Stimulated activated CD4-positive, alpha-beta T cell treated with anti-CD3 and anti-CD28 coated beads, Interleukin-15, amount 100 ng/mL, for 1 hour (primary cell): ENCODE measurements around the gene PIGK.
"Not testable (repeated sequence)": the region's sequence is repeated elsewhere in the genome, so short reads cannot be mapped to it uniquely, and the experiment has no call there.

Source experiments
- DNase-seq, 2 donors: peaks; one replicate each; pipeline ENCODE4 v3.0.0-alpha.2; 2020; ENCODE audit warnings: low read depth in 1 of 2, low spot score in 1 of 2

PIGK gene

DNA sequence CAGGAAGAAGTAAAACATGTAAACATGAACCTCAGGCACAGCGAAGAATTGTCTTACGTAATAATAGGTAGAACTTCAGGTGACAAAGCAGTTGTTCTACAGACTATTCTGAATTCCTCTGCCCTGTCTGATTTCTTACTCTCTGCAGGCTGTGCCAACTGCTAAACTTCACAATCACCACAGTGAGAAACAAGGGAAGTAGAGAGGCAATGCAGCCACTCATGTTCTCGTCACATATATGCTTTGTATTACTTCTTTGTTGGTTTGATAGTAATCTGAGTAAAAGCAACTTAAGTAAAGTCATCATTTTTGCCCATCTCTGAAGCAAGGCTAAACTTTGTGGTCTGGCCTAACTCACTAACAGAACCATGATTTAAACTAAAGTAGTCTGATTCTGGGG is 21.9 kb downstream of the PIGK start:
- no peak for DNase-seq

DNA sequence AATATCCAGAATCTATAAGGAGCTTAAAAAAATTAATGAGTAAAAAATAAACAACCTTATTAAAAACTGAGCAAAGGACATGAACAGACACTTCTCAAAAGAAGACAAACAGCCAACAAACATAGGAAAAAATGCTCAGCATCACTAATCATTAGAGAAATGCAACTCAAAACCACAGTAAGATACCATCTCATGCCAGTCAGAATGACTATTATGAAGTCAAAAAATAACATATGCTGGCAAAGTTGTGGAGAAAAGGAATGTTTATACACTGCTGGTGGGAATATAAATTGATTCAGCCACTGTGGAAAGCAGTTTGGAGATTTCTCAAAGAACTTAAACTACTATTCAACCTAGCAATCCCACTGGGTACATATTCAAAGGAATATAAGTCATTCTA is 25.3 kb downstream of the PIGK start:
- no peak for DNase-seq

DNA sequence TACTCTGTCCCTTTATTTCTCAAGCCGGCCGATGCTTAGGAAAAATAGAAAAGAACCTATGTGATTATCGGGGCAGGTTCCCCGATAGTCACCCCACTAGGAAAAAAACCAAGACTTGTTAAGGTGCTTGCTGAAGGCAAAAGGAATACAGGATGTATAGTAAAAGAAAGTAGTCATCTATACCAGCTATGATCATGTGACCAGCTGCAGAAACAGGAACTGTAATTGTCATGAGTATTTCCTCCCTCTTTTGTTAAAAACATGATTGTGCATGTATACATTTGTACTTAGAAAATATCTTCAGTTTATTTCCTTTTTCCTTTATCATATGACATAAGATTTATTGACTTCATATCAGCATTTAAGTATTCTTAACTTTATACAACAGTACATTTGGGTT is 30.5 kb downstream of the PIGK start:
- no peak for DNase-seq

DNA sequence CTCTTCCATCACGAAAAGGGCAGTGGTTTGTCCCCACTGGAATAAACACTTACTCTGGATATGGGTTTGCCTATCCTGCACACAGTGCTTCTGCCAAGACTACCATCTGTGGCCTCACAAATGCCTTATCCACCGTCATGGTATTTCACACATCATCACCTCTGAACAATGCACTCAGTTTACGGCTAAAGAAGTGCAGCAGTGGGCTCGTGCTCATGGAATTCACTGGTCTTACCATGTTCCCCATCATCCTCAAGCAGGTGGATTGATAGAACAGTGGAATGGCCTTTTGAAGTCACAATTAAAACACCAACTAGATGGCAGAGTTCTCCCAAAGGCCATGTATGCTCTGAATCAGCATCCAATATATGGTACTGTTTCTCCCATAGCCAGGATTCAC is 32.3 kb downstream of the PIGK start:
- DNase-seq, result not testable (repeated sequence)

DNA sequence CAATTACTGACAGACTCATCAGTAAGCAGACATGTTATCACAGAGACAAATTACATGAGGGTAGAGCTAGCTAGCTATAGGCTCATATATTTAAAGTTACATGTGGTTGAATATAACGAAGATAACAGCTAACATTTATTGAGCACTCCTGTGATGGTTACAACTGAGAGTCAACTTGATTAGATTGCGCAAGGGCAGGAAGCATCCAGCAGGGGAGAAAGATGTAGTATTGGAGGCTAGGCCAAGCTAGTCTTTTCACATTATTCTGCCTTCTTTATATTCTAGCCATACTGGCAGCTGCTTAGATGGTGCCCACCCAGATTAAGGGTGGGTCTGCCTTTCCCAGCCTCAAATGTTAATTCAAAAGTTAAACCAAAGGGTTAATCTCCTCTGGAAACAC is 37.1 kb downstream of the PIGK start:
- no peak for DNase-seq

DNA sequence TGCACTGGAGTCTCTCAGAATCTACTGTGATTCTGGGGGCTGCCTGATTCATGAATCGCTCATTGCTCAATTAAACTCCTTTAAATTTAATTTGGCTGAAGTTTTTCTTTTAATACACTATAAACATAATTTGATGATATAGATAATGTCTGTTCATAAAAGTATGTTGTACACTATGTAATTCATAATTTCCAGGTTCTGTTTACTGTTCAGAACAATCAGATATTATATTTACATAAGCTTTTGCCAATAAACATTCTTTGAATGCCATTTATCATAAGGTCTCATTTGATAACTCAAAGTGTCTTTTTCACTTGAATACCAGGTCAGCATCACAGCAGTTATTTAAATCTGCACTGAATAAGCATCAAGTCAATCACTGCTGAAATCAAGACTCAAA is 39.6 kb downstream of the PIGK start:
- DNase-seq, result no peak

DNA sequence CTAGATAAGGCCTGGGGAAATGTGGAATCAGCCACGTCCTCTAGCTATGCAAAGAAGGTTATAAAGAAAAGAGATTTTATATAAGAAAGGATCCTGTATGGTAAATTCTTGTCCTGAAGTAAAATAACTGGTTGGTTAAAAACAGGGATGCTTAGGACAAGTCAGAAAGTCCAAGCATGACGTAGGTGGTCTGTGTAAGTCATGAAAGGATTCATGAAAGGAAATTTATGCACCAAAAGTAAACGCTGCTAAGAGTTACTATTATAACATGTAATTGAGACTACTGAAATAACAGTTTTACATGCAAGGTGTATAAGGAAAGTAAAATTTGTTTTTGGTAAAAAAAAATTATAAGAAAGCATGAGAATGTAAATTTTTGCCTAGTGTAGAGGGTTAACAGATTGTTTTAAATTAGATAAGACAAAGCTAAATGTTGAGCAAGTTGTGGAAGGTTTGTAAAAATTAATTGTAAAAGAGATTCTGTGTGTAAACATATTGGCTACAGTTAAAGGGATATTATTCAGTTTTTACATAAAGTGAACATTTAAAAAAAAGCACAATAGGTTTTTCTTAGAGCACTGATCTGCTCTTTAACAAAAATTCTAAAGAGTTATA is 43.9 kb downstream of the PIGK start:
- DNase-seq, result no peak

DNA sequence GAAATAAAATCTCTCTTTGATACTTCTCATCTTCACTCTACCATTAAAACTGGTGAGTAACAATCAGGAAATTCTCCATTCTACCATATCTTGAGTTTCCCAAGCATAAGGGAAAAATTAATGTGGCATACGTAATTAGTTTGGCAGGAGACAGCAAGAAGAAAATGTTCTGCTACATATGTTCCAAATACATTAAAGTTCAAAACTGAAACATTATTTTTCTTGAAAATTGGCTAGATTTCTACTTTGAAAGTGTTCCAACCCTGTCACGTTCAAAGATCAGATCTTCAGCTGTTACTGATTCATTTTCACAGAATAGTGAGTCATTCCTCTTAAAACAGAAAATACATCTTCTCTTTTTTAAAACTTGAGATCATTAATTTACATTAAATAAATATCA is 48.5 kb downstream of the PIGK start:
- DNase-seq, result no peak

DNA sequence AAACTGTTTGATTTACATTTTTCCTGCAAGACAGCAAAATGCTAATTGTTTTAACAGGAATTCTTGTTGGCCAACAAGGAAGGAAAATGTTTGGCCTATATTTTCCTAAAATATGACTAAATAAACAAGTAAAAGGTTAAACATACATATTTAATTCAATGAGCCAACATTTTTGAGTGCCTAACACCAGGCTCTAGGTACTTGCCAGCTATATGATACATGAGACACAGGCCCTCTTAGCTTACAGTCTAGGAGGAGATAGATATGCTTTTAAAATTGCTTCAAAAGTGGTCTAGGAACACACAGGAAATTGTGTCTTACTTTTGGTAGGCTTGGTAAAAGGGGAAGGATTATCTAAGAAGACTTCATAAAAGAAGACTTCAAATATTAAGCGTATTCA is 50.9 kb downstream of the PIGK start:
- no peak for DNase-seq

DNA sequence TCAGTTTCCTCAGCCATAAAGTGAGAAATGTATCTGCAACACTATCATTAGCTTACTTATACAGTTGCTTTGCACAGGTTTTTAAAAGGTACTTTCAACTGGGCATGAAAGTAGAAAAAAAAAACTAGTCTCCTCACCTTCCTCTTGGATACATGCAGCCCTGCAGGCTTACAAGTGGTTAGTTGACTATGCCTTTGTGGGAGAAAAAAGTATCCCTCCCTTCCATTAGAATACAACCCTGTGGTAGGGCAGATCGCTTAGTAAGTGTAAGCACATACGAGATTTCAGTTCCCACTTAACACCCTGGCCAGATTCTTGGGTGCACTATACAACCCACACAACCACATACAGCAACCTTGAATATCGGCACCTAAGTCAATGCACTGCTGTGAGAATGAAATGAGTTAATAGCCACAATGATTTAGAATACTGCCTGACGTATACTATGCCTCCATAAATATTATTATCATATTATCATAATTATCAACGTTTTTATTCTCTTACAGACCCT is 54.7 kb downstream of the PIGK start:
- DNase-seq, result no peak

DNA sequence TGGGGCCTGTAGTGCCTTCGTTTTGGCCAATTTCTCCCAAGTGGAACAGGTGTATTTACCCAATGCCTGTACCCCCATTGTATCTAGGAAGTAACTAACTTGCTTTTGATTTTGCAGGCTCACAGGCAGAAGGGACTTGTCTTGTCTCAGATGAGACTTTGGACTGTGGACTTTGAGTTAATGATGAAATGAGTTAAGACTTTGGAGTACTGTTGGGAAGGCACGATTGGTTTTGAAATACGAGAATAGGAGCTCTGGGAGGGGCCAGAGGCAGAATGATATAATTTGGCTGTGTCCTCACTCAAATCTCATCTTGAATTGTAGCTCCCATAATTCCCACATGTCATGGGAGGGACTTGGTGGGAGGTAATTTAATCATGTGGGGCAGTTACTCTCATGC is 59.5 kb downstream of the PIGK start:
- not testable (repeated sequence) for DNase-seq

DNA sequence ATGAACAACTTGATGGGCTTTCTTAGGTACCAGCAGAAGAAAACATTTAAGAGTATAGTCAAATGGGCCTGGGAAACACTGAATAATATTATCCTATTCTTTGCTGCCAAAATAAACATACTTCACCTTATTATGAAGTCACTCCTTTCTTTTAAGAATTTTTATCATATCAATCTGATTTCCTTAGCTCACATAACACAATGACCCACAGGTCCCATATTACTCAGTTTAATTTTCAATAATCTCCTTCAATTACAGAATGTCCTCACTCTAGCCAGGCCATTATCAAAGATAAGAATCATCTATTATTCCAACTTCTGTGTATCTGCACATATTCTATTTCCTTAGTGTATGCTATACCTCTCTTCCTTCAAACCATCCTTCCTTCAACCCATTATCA is 63.0 kb downstream of the PIGK start:
- no peak for DNase-seq

DNA sequence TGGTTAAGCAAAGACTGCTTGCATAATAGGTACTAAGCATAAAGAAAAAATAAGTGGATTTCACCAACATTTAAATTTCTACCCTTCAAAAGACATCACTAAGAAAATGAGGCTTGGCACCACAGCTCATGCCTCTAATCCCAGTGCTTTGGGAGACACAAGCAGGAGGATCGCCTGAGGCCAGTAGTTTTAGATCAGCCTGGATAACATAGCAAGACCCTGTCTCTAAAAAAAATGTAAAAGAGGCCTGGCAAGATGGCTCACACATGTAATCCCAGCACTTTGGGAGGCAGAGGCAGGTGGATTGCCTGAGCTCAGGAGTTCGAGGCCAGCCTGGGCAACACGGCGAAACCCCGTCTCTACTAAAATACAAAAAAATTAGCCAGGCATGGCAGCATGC is 73.0 kb downstream of the PIGK start:
- DNase-seq, result no peak

DNA sequence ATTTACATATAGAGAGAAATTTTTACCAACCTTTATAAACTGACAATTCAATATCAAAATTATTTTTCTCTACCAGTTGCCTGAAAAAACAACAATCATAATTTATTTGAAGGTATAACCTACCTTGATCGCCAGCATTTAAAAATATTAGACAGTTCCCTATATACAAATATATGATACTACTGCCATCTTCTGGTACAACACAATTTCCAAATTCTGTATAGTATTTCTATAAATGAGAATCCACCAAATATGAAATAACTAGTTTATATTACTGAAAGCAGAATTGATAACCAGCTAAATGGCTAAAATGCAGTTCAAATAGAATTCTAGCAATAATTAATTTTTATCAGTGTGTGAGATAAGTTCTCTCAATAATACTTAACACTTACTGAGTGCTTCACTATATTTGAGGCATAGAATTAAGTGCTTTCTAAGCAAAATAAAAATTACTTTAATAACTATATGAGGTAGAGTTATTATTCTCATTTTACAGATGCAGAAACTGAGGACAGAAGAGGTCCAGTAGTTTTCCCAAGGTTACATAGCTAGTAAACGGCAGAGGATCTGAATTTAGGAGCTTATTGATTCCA is 75.6 kb downstream of the PIGK start:
- no peak for DNase-seq

DNA sequence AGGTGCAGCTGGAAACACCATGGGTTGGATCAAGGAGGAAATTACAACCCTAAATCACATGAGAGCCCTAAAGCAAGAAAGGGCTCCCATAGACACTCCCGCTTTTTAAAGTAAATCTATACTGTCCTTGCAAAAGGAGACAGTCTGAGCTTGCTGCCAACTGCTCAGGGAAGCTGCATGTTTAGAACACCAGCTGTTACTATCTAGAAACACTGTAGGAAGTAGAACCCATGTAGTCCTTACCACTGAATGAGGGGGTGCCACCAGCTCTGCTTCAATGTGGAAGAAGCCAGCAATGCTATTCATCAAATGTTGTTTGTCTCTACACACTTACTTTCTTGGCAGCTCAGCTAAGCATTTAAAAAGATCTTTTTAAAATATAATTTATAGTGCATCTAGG is 79.8 kb downstream of the PIGK start:
- DNase-seq, result no peak

DNA sequence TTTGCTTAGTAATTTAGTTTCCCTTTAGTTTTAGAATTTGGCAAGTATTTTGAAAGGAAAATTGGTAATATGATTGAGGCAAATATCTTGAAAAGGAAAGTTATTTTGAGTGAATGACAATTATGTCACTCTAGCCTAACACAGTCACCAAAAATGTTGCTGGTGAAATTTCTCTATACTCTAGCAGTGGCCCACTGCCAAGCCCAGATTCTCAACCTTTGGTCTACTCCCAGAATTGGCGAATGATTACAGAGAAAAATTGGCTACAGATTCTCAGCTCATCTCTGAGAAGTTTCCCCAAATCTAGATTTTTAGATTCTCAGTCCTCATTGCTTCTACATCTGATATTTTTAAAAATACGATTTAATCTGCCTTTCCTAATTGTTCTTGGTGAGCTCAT is 84.9 kb downstream of the PIGK start:
- no peak for DNase-seq

DNA sequence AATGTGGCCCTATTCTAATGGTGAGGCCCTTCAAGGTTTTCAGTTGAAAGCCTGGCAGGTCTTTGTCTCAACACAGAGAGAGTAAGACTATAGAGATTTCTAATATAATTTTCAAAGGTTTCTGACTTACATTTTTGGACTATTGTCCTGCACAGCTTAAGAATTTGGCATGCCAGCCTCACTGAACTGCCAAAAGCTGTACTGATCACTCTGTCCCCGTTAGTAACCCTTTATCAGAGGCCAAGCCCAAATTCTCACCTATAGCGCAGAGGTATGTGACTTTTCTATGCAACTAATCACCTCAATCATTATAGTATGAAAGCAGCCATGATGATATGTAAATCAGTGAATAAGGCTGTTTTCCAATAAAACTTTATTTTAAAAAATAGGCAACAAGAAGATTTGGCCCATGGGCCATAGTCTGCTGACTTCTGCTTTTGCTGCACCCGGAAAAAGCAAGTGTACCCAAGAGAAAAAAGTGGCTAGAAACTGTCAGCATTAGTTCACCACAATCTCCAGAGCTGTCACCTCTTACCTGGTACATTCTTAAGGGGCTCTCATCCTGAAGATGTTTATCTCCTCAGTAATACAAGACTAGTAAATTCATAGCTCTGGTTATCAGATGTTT is 85.4 kb downstream of the PIGK start:
- DNase-seq, result no peak

DNA sequence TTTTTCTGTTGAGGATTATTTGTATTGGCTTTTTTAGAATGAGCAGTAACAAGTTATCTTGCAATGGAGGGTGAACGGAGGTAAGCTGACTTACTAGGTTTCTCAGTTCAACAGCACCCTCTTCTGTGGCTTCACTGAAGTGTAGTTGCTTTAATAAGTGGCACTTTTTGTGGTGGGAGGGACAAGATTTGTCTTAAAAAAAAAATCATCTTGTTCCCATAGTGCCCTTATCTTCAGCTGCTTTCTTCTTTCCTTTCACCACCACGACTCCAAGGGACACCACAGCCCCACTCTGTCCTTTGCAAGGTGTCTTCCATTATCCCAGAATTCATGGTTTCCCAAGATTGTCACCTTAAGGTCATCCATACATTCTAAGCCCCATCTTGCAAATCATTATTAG is 92.9 kb downstream of the PIGK start:
- no peak for DNase-seq

DNA sequence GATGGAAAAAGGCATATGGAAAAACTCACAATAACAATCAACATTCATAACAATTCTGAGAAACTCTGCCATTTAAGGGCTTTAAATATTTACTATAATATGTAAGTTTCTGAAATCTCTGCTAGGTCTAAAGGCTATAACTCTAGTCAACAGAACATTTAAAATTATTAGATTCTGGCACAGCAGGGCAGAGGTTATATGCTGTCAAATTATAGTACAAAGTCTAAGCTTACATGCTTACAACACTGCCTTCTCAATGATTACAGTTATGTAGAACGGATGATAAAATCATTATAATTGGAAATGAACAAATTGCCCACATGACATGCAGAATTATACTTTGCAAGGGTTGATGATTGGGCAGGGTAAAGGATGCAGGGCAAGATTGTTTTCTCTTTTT is 97.7 kb downstream of the PIGK start:
- DNase-seq, result no peak

DNA sequence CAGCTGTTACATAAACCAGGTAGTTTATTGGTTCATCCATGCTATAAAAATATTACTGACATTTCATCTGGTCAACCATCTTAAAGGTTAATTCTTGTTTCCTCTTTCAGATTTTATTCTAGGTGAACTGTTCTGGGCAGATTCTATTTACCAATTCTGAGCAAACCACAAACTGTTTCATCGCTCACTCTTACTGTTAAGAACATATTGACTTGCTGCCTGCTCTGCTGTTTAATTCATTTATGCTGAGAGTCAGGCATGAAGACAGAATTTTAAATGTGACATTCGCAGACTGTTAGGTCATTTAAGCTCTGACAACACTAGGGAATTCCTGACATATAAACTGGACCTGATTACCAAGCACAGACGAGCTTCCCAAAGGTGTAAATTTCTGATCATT is 98.3 kb downstream of the PIGK start:
- no peak for DNase-seq

DNA sequence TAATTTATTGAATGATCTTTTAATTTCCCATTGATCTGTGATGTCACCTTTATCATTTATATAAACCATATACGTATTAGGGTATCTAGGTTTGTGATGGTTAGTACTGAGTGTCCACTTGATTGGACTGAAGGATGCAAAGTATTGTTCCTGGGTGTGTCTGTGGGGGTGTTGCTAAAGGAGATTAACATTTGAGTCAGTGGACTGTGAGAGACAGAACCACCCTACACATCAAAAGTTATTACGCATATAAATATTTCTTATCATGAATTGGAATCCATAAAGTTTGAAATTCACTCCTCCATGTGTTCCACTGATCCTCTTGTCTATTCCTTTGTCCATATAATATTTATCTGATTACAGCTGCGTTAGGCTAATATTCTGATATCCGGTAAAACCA is 100.5 kb downstream of the PIGK start:
- no peak for DNase-seq

DNA sequence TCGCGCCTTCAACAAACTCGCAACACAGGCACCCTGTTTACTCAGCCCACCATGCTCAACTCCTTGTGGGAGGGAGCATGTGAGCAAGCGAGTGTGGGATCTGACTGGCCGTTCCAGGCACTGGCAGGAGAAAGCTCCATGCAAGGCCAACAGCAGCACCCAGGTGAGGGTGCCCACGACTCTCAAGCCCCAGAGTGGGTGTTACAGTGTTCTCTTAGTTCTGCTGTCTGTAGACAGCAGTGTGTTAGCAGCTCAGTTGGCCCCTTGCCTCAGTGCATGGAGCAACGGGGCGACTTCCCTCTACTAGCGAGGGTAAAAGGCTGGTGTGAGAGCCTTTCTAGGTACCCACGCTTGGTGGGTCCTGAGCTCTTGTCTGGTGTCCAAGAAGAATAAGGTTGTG is 114.6 kb downstream of the PIGK start:
- no peak for DNase-seq

DNA sequence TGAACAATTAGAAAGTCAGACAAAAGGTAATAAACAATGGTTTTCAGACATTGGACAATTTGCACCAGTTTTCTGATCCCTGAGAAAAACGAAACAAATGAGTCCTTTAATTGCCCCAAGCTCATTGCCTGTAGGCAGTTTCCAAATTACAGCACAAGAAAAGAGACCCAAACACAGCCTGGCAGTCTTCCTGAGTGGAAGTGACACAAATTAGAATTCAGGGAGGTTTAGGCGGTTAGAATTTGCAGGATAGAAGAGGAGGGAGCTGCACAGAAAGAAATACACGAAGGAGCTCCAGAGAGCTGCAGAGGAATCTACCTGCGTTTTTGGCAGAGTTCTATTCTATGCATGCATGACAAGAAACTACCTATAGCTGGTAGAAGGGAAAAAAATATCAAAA is 115.7 kb downstream of the PIGK start:
- DNase-seq, result no peak
